GM18907 (cell line): Measurements from ENCODE around the gene TBC1D19.
"Not testable (repeated sequence)": the region's sequence is repeated elsewhere in the genome, so short reads cannot be mapped to it uniquely, and the experiment has no call there.

Experiments used
- ATAC-seq: cut with Tn5 transposase; IDR thresholded peaks from one replicate; pipeline ENCODE4 v1.9.1; 2021; ENCODE audit warnings: mild to moderate bottlenecking, moderate library complexity; ENCODE audit not compliant: unreplicated experiment

The TBC1D19 gene

GRCh38 chr4:26679040-26679695 is 95.3 kb downstream of the TBC1D19 start:
- ATAC-seq = not testable (repeated sequence)

- no peak for ATAC-seq
These were observed 98.6 kb downstream of the TBC1D19 start for GRCh38 chr4:26682436-26682835.

- ATAC-seq = no peak
These were observed 101.4 kb downstream of the TBC1D19 start for GRCh38 chr4:26685250-26685649.

GRCh38 chr4:26687728-26688127 is 103.8 kb downstream of the TBC1D19 start:
- no peak for ATAC-seq

GRCh38 chr4:26690506-26690905 is 106.6 kb downstream of the TBC1D19 start:
- no peak for ATAC-seq

GRCh38 chr4:26692014-26692726 is 108.3 kb downstream of the TBC1D19 start:
- no peak for ATAC-seq

GRCh38 chr4:26694131-26694530 is 110.2 kb downstream of the TBC1D19 start:
- not testable (repeated sequence) for ATAC-seq

- ATAC-seq = no peak
These were observed 116.2 kb downstream of the TBC1D19 start for GRCh38 chr4:26700110-26700509.

GRCh38 chr4:26701095-26701494 is 117.2 kb downstream of the TBC1D19 start:
- ATAC-seq = no peak

- ATAC-seq = no peak
These were observed 117.9 kb downstream of the TBC1D19 start for GRCh38 chr4:26701786-26702227.

GRCh38 chr4:26707342-26707741 is 123.5 kb downstream of the TBC1D19 start:
- no peak for ATAC-seq

GRCh38 chr4:26709246-26709645 is 125.4 kb downstream of the TBC1D19 start:
- no peak for ATAC-seq

GRCh38 chr4:26713563-26714151 is 129.8 kb downstream of the TBC1D19 start:
- no peak for ATAC-seq

- no peak for ATAC-seq
These were observed 131.9 kb downstream of the TBC1D19 start for GRCh38 chr4:26715636-26716242.

- ATAC-seq = no peak
These were observed 133.4 kb downstream of the TBC1D19 start for GRCh38 chr4:26717332-26717731.

GRCh38 chr4:26719954-26720552 is 136.2 kb downstream of the TBC1D19 start:
- ATAC-seq = no peak

GRCh38 chr4:26721685-26722084 is 137.8 kb downstream of the TBC1D19 start:
- ATAC-seq = no peak

GRCh38 chr4:26723216-26723615 is 139.3 kb downstream of the TBC1D19 start:
- ATAC-seq = peak; percentile 98

GRCh38 chr4:26724534-26724933 is 140.7 kb downstream of the TBC1D19 start:
- ATAC-seq = no peak

- ATAC-seq = no peak
These were observed 142.9 kb downstream of the TBC1D19 start for GRCh38 chr4:26726655-26727387.

GRCh38 chr4:26727844-26728243 is 144.0 kb downstream of the TBC1D19 start:
- no peak for ATAC-seq
